HEK293 (cell line): ENCODE measurements around the gene NFIC.
A peak's percentile ranks its signal among the peaks of the same experiment; 100 is the strongest.

Source experiments
- CTCF ChIA-PET: fragments of 350-600 bp; formaldehyde crosslinking; extraction: SDS; loops from one replicate; lab custom pipeline; 2021; ENCODE audit warnings: antibody characterized with exemption; lab: Yijun Ruan, JAX
- POLR2A ChIA-PET: fragments of 300-600 bp; formaldehyde crosslinking; extraction: SDS; loops from one replicate; lab custom pipeline; 2020; ENCODE audit warnings: antibody characterized with exemption, inconsistent platforms; lab: Yijun Ruan, JAX
- H3K27ac ChIP-seq: fragments of 200-500 bp; sonication (Bioruptor generic); 2 replicates; pipeline ENCODE4 v1.5.1; 2014; ENCODE audit warnings: low read depth, low read length, control low read depth, inconsistent platforms; ENCODE audit errors: extremely low read depth
- H3K36me3 ChIP-seq, 2 experiments: fragments of 200-500 bp in 1 of 2; sonication (Bioruptor generic) in 1 of 2; 1 replicate in 1 of 2; 2 replicates in 1 of 2; pipeline ENCODE4 v1.5.1; 2014 to 2017; ENCODE audit warnings: inconsistent platforms in 2 of 2, low read length in 2 of 2; ENCODE audit not compliant: control insufficient read depth in 2 of 2, insufficient read depth in 1 of 2
- H3K4me1 ChIP-seq: fragments of 200-500 bp; sonication (Bioruptor generic); 2 replicates; pipeline ENCODE4 v1.5.1; 2014; ENCODE audit warnings: mild to moderate bottlenecking, low read length, inconsistent platforms; ENCODE audit not compliant: control insufficient read depth, insufficient read depth
- H3K4me3 ChIP-seq: 2 replicates; pipeline ENCODE4 v1.5.1; 2011; ENCODE audit warnings: low read depth, mild to moderate bottlenecking, control low read depth, low read length, moderate library complexity
- H3K9me3 ChIP-seq: fragments of 200-500 bp; sonication (Bioruptor generic); 2 replicates; pipeline ENCODE4 v1.5.1; 2014; ENCODE audit warnings: low read depth, low read length, inconsistent platforms; ENCODE audit not compliant: control insufficient read depth, insufficient read depth
- EGR2 ChIP-seq: fragments of 450-650 bp; formaldehyde crosslinking; IDR thresholded peaks from 2 replicates; pipeline ENCODE4 v1.5.1; 2016; ENCODE audit warnings: low read depth, missing biosample characterization, missing genetic modification characterization
- HIC1 ChIP-seq: fragments of 450-650 bp; formaldehyde crosslinking; IDR thresholded peaks from 2 replicates; pipeline ENCODE4 v1.5.1; 2016; ENCODE audit warnings: missing biosample characterization, missing genetic modification characterization
- SCRT2 ChIP-seq: fragments of 450-650 bp; formaldehyde crosslinking; IDR thresholded peaks from 2 replicates; pipeline ENCODE4 v1.5.1; 2016; ENCODE audit warnings: missing biosample characterization, missing genetic modification characterization
- YY1 ChIP-seq: fragments of 450-650 bp; formaldehyde crosslinking; IDR thresholded peaks from 2 replicates; pipeline ENCODE4 v1.5.1; 2018; ENCODE audit warnings: missing biosample characterization, missing genetic modification characterization
- ZFHX2 ChIP-seq: fragments of 450-650 bp; formaldehyde crosslinking; conservative IDR thresholded peaks from 2 replicates; pipeline ENCODE4 v1.5.1; 2016; ENCODE audit warnings: missing biosample characterization, missing genetic modification characterization
- ZNF10 ChIP-seq: fragments of 450-650 bp; formaldehyde crosslinking; IDR thresholded peaks from 2 replicates; pipeline ENCODE4 v1.5.1; 2017; ENCODE audit warnings: missing biosample characterization, missing genetic modification characterization
- ZNF184 ChIP-seq: fragments of 450-650 bp; IDR thresholded peaks from 2 replicates; pipeline ENCODE4 v1.5.1; 2018; ENCODE audit warnings: missing biosample characterization, mild to moderate bottlenecking, missing genetic modification characterization
- ZNF2 ChIP-seq: fragments of 450-650 bp; formaldehyde crosslinking; IDR thresholded peaks from 2 replicates; pipeline ENCODE4 v1.5.1; 2016; ENCODE audit warnings: missing biosample characterization, missing genetic modification characterization
- ZNF24 ChIP-seq: fragments of 450-650 bp; formaldehyde crosslinking; IDR thresholded peaks from 2 replicates; pipeline ENCODE4 v1.5.1; 2016; ENCODE audit warnings: missing biosample characterization, missing genetic modification characterization
- ZNF37A ChIP-seq: fragments of 450-650 bp; IDR thresholded peaks from 2 replicates; pipeline ENCODE4 v1.5.1; 2018; ENCODE audit warnings: missing biosample characterization, missing genetic modification characterization
- ZNF426 ChIP-seq: fragments of 450-650 bp; formaldehyde crosslinking; IDR thresholded peaks from 2 replicates; pipeline ENCODE4 v1.5.1; 2017; ENCODE audit warnings: missing biosample characterization, missing genetic modification characterization, mild to moderate bottlenecking, inconsistent platforms, moderate library complexity
- ZNF600 ChIP-seq: fragments of 450-650 bp; formaldehyde crosslinking; IDR thresholded peaks from 2 replicates; pipeline ENCODE4 v1.5.1; 2016; ENCODE audit warnings: missing biosample characterization, missing genetic modification characterization
- ZNF629 ChIP-seq: fragments of 450-650 bp; formaldehyde crosslinking; IDR thresholded peaks from 2 replicates; pipeline ENCODE4 v1.5.1; 2017; ENCODE audit warnings: missing biosample characterization, missing genetic modification characterization
- ZNF645 ChIP-seq: fragments of 450-650 bp; formaldehyde crosslinking; IDR thresholded peaks from 2 replicates; pipeline ENCODE4; 2016; ENCODE audit warnings: missing biosample characterization, missing genetic modification characterization
- ZNF654 ChIP-seq: fragments of 450-650 bp; formaldehyde crosslinking; IDR thresholded peaks from 2 replicates; pipeline ENCODE4 v1.5.1; 2016; ENCODE audit warnings: low read depth, missing biosample characterization, missing genetic modification characterization
- ZNF692 ChIP-seq: fragments of 450-650 bp; formaldehyde crosslinking; IDR thresholded peaks from 2 replicates; pipeline ENCODE4 v1.5.1; 2016; ENCODE audit warnings: missing biosample characterization, missing genetic modification characterization
- ZNF704 ChIP-seq: fragments of 450-650 bp; formaldehyde crosslinking; IDR thresholded peaks from 2 replicates; pipeline ENCODE4 v1.5.1; 2016; ENCODE audit warnings: missing biosample characterization, missing genetic modification characterization

NFIC gene

GRCh38 chr19:3477506-3477905, 111.1 kb downstream of the NFIC start:
- H3K36me3 ChIP-seq, result no peaks in the 10 kb centered on the region
- H3K4me3 ChIP-seq, result no peak overlapping the region
- ChIA-PET CTCF (no interaction called here), POLR2A (no interaction called here)
- H3K4me1 ChIP-seq, result no peaks in the 10 kb centered on the region
- H3K9me3 ChIP-seq, result no peaks in the 10 kb centered on the region
- TF ChIP-seq ZNF24 (tag by site-specific recombination) (no peak), ZFHX2 (tag by site-specific recombination) (peak; percentile 99), ZNF692 (tag by site-specific recombination) (no peak), EGR2 (tag by site-specific recombination) (peak; percentile 100), ZNF629 (no peak), YY1 (tag by site-specific recombination) (no peak), HIC1 (peak; percentile 48; the same call in 1 of the 2 replicates)
- TF ChIP-seq, all 188 proteins: peak for 3
- H3K27ac ChIP-seq, result no peak overlapping the region

- no peaks in the 10 kb centered on the region for H3K4me1 ChIP-seq
- ChIA-PET POLR2A (no interaction called here), CTCF (interaction anchor here (0.6 to 9.4 kb wide), 2 partner anchors 7 to 8 kb away, joined by 4 to 62 read pairs; no protein-coding TSS in a partner anchor)
- TF ChIP-seq ZNF2 (tag by site-specific recombination) (no peak), ZNF184 (tag by site-specific recombination) (no peak), ZNF600 (tag by site-specific recombination) (0 out of 2 replicates have a peak, but pooled peaks have one; percentile 21), ZNF654 (no peak), ZNF37A (tag by site-specific recombination) (no peak), SCRT2 (tag by site-specific recombination) (peak; percentile 29; the same call in 1 of the 2 replicates), ZNF704 (tag by site-specific recombination) (no peak), ZNF426 (tag by site-specific recombination) (no peak), ZNF645 (tag by site-specific recombination) (no peak), ZNF10 (tag by site-specific recombination) (no peak)
- H3K27ac ChIP-seq, result no peak overlapping the region
- no peak overlapping the region for H3K4me3 ChIP-seq
- H3K9me3 ChIP-seq, result no peaks in the 10 kb centered on the region
- no peaks in the 10 kb centered on the region for H3K36me3 ChIP-seq
Measured at GRCh38 chr19:3477951-3478350, 111.6 kb downstream of the NFIC start.
